ENCODE results near the gene PNLIPRP2. TPM values are rescaled to one million over a fixed set of nuclear protein-coding genes. Genes with fewer than 3 reads are reported as not detected.

Gene PNLIPRP2
- total RNA-seq, 1 donor from 2014 or later, result 1.6 TPM

GRCh38 chr10:116674901-116675423 lies 54.2 kb downstream of the PNLIPRP2 start:
- no peak overlapping the region for H3K4me3 ChIP-seq
- no peak overlapping the region for H3K27ac ChIP-seq
- no peaks in the 10 kb centered on the region for H4K20me1 ChIP-seq (ENCODE audit: low read depth)
- no peak overlapping the region for H3K4me2 ChIP-seq
- H3K27ac Mint-ChIP-seq, result no peak overlapping the region
- no peak overlapping the region for H2AFZ ChIP-seq (replicated peaks)
- H3K4me1 Mint-ChIP-seq, result peaks cover 11% of the 10 kb centered on the region
- no peak for TF ChIP-seq EZH2 (IDR thresholded peaks at IDR 0.05)
- no peak for TF ChIP-seq EZH2phosphoT487 (IDR thresholded peaks at IDR 0.05)
- TF ChIP-seq CTCF (IDR thresholded peaks at IDR 0.05), result no peak
- H3K79me2 ChIP-seq (ENCODE audit: low read depth), result no peaks in the 10 kb centered on the region
- H3K36me3 Mint-ChIP-seq, result no peaks in the 10 kb centered on the region
- H3K4me1 ChIP-seq, result no peaks in the 10 kb centered on the region
- DNase-seq (ENCODE audit: low spot score), result no peak
- no peaks in the 10 kb centered on the region for H3K9me3 ChIP-seq (ENCODE audit: low read depth)
- H3K9me3 Mint-ChIP-seq, result no peaks in the 10 kb centered on the region
- no peaks in the 10 kb centered on the region for H3F3A ChIP-seq (ENCODE audit: low read depth)
- H3K27me3 Mint-ChIP-seq (ENCODE audit: insufficient read depth, low read depth), result peaks cover 5% of the 10 kb centered on the region
- H3K4me3 Mint-ChIP-seq, result no peak overlapping the region
- H3K9ac ChIP-seq, result no peak overlapping the region
- no peaks in the 10 kb centered on the region for H3K27me3 ChIP-seq
- no peaks in the 10 kb centered on the region for H3K36me3 ChIP-seq

GRCh38 chr10:116676118-116676517 lies 55.4 kb downstream of the PNLIPRP2 start:
- Mint-ChIP-seq H3K4me3 (no peak overlapping the region), H3K27me3 (ENCODE audit: insufficient read depth, low read depth) (peaks cover 2% of the 10 kb centered on the region), H3K4me1 (peaks cover 6% of the 10 kb centered on the region), H3K9me3 (no peaks in the 10 kb centered on the region), H3K27ac (no peak overlapping the region), H3K36me3 (peaks cover 1% of the 10 kb centered on the region)
- H3K4me3 ChIP-seq, result no peak overlapping the region
- no peaks in the 10 kb centered on the region for H4K20me1 ChIP-seq (ENCODE audit: low read depth)
- no peak overlapping the region for H2AFZ ChIP-seq (replicated peaks)
- H3K36me3 ChIP-seq, result no peaks in the 10 kb centered on the region
- DNase-seq (ENCODE audit: low spot score), result no peak
- H3F3A ChIP-seq (ENCODE audit: low read depth), result no peaks in the 10 kb centered on the region
- TF ChIP-seq CTCF (IDR thresholded peaks at IDR 0.05) (no peak), EZH2phosphoT487 (IDR thresholded peaks at IDR 0.05) (no peak), EZH2 (IDR thresholded peaks at IDR 0.05) (no peak)
- H3K4me1 ChIP-seq, result no peaks in the 10 kb centered on the region
- H3K9ac ChIP-seq, result no peak overlapping the region
- no peaks in the 10 kb centered on the region for H3K27me3 ChIP-seq
- H3K4me2 ChIP-seq, result no peak overlapping the region
- H3K79me2 ChIP-seq (ENCODE audit: low read depth), result no peaks in the 10 kb centered on the region
- no peaks in the 10 kb centered on the region for H3K9me3 ChIP-seq (ENCODE audit: low read depth)
- no peak overlapping the region for H3K27ac ChIP-seq

GRCh38 chr10:116676633-116677032 lies 55.9 kb downstream of the PNLIPRP2 start:
- H3F3A ChIP-seq (ENCODE audit: low read depth), result no peaks in the 10 kb centered on the region
- H3K27me3 Mint-ChIP-seq (ENCODE audit: insufficient read depth, low read depth), result peaks cover 2% of the 10 kb centered on the region
- no peak overlapping the region for H3K27ac ChIP-seq
- no peak overlapping the region for H2AFZ ChIP-seq (replicated peaks)
- H3K36me3 ChIP-seq, result no peaks in the 10 kb centered on the region
- H3K4me3 Mint-ChIP-seq, result no peak overlapping the region
- H3K9me3 Mint-ChIP-seq, result no peaks in the 10 kb centered on the region
- H3K36me3 Mint-ChIP-seq, result peaks cover 1% of the 10 kb centered on the region
- no peak overlapping the region for H3K27ac Mint-ChIP-seq
- no peaks in the 10 kb centered on the region for H3K4me1 ChIP-seq
- H3K4me3 ChIP-seq, result no peak overlapping the region
- no peak for DNase-seq (ENCODE audit: low spot score)
- H3K9ac ChIP-seq, result no peak overlapping the region
- no peaks in the 10 kb centered on the region for H3K79me2 ChIP-seq (ENCODE audit: low read depth)
- H3K4me2 ChIP-seq, result no peak overlapping the region
- peaks cover 2% of the 10 kb centered on the region for H3K4me1 Mint-ChIP-seq
- no peaks in the 10 kb centered on the region for H3K9me3 ChIP-seq (ENCODE audit: low read depth)
- no peak for TF ChIP-seq CTCF (IDR thresholded peaks at IDR 0.05)
- no peak for TF ChIP-seq EZH2phosphoT487 (IDR thresholded peaks at IDR 0.05)
- no peak for TF ChIP-seq EZH2 (IDR thresholded peaks at IDR 0.05)
- H3K27me3 ChIP-seq, result no peaks in the 10 kb centered on the region
- no peaks in the 10 kb centered on the region for H4K20me1 ChIP-seq (ENCODE audit: low read depth)
